Measurements from ENCODE around the gene SPANXN5.
"Not testable (repeated sequence)": the region's sequence is repeated elsewhere in the genome, so short reads cannot be mapped to it uniquely, and the experiment has no call there.

- not testable (repeated sequence) for TF ChIP-seq CTCF, POLR2AphosphoS5, EP300 (IDR thresholded peaks at IDR 0.05)
Measured at GRCh38 chrX:52804876-52805275, 7.6 kb upstream of the SPANXN5 start.
